HG03457 (cell line): ENCODE data around the gene NXPH4.

Source experiments
- ATAC-seq: cut with Tn5 transposase; IDR thresholded peaks from one replicate; pipeline ENCODE4 v1.9.1; 2021; ENCODE audit warnings: moderate number of reproducible peaks; ENCODE audit not compliant: unreplicated experiment

Gene NXPH4

DNA sequence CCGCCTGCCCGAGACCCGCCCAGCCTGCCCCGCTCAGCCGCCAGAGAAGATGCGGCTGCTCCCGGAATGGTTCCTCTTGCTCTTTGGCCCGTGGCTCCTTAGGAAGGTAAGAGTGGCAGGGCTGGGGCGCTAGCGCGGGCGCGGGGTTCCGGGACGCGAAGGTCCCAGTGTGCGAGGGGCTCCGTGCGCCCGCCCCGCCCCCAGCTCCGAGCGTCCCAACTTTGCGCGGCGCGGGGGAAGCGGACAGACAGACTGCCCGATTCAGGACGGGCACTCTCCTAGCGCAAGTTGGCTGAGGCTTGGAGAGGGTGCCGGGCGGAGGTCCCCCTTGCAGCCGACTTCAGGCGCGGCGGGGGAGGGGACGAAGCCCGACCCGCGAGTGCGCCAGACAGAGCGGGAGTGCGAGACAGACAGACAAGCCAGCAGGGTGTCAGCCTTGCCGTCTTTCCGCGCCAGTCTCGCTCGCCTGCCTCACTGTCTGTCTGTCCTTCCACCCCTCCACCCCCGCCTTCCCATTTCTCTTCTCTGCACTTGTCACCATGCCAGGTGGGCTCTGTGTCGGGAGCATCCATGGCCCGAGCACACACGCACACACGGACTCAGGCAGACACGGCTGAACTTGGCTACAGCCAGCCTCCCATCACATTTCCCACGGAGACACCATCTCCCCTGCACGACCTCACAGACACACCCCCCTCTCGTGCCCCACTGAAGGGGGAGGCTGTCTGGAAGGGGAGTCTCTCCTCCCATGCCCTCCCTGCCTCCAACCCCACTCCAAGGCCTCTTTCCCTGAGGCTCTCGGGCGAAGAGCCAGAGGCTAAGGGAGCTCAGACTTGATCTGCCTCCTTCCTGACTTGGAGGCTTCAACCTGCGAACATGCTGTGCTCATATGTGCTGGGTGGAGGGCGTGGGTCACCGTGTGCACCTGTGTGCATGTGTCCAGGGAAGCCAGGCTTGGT, 606 bp downstream of the NXPH4 start:
- no peak for ATAC-seq

DNA sequence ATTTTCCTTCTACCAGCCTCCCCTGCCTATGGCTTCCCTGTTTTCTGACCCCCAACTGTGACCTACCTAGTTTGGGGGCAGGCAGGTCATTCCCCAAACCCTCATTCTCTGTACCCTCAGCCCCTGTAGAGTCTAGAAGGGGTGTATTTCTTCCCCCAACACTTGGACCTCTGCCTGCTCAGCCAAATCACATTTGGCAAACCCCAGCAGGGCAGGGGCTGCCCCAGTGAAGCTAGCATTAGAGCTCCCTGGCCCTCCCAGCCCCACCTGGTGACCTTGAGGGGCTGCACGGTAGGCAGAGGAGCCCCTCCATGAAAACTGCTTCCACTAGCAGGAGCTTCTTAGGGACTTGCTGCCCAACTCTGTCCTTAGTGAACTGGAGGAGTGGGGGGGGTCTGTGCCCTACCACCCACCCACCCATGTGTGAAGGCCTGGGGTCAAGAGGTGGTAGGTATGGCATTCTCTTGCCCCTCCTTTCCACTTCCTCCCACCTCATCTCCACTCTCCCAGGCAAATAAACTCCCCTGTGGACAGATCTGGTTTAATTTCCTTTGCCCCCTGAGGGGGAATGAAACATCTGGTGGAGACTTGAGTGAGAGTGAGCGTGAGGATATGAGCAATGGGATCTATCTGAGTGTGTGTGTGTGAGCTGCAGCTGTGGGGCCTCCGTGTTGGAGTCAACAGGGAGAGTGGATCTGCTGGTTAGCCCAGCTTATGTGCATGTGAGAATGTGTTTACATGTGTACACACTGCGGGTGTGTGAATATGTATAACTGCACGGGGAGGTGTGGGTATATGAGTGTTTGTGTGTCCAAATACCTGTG, 1.6 kb downstream of the NXPH4 start:
- ATAC-seq = no peak

DNA sequence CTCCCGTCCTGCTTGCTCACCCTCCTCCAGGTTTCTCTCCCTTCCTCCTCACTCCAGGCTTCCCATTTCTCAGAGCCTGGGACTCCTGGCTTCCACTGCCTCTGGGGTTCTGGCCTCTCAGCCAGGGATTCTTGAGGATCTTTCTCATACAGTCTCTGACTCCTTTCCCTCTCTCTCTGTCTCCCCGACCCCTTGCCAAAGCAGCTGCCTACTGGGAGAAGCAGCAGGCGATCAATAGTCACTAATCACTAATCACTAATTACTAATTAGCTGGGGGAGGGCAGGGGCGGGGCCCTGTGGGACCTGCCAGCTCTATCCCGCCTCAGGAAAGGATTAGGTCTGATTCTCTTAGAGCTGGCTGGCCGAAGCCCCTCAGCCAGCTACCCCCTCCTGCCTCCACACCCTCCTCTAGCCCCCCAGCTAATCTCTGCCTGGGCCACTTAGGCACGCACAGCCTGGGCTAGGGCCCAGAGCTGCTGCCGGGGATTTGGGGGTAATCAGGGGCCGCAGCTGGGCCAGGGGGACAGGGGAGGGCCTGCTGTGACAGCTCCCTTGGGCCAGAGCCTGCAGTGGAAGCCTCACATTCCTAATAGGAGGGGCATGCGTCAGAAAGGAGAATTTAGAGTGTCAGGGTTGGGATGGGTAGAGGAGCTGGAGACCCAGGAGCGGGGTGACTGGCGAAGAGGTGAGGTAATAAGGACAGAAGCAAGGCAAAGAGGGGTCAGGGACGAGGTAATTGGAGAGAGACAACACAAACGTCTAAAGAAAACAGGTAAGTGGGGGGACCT, 2.8 kb downstream of the NXPH4 start:
- ATAC-seq = no peak

DNA sequence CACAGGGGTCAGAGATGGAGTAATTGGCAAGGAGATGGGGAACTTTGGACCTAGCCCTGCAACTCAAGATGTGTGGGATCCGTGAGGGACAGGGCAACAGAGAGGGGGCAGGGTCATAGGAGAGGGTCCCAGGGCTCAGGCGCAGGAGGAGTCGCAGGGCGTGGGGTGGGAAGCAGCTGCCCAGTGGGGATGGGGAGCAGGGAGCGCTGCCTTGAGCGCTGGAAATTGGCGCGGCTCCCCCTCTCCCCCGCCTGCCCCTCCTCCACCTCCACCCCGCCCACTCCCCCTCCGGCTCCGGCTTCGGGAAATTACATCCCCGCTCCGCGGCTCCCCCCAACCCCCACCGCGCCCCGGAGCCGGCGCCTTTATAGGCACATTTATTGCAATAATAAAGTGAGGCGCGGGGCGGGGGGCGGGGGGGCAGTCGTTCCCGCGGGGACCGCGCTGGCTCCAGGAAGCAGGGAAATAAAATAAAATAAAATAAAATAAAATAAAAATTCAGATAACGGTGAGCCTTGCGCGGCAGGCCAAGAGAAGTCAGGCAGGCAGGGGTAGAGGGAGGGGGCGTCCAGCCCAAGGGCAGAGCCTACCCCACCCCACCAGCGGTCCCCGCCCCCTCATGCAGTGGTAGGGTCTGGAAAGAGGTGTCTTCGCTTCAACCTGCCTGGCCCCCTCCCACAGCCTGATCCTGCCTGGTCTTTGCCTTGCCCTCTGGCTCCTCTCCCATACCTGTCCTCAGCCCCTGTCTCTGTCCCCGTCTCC, 3.6 kb downstream of the NXPH4 start:
- ATAC-seq = no peak

DNA sequence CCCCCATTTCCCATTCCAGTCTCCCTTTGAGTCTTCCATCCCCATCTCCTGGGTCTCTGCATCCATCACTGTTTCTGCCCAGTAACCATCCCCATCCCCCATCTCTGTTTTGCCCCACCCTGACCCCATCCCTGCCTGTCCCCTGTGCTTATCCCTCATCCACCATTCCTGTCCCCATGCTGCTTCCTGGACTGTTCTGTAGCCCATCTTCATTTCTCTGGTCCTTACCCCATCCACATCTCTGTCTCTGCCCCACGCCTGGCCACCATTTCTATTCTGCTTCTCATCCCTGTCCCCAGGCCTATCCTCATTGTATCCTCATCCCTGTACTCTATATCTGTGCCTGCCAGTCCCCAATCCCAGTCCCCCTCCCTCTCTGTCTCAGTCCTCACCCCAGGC, 4.2 kb downstream of the NXPH4 start:
- ATAC-seq = no peak

DNA sequence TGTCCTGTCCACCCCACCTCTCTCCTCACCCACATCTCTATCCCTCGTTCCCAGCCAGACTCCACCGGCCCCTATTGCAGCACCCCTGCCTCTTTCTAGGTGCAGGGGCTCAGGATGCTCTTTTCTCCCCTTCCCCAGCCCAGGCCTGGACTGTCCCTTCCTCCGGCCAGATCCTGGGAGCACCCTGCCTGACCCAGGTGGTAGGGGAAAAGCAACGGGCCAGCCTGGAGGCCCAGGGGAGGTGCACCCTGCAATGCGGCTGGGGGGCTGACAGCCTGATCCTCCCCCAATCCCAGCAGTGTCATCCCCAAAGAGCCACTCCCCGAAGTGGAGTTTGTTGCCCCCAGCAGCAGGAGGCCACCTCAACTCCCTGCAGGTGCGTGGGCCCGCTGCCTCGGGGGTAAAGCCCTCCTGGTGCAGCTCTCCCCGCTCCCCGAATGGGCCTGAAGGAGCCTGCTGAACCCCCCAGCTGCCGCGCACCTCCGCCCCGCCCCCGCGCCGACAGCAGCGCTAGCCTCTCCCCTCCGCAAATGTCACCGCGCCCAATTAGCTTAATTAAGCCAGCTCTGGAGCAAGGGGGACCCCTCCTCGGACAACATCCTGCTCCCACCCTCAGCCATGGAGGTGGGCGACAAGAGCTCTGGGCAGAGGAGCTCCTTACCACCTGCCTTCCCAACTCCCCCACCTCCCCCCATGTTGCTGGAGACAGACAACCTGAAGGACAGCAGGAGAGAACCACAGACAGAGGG, 4.7 kb downstream of the NXPH4 start:
- no peak for ATAC-seq

DNA sequence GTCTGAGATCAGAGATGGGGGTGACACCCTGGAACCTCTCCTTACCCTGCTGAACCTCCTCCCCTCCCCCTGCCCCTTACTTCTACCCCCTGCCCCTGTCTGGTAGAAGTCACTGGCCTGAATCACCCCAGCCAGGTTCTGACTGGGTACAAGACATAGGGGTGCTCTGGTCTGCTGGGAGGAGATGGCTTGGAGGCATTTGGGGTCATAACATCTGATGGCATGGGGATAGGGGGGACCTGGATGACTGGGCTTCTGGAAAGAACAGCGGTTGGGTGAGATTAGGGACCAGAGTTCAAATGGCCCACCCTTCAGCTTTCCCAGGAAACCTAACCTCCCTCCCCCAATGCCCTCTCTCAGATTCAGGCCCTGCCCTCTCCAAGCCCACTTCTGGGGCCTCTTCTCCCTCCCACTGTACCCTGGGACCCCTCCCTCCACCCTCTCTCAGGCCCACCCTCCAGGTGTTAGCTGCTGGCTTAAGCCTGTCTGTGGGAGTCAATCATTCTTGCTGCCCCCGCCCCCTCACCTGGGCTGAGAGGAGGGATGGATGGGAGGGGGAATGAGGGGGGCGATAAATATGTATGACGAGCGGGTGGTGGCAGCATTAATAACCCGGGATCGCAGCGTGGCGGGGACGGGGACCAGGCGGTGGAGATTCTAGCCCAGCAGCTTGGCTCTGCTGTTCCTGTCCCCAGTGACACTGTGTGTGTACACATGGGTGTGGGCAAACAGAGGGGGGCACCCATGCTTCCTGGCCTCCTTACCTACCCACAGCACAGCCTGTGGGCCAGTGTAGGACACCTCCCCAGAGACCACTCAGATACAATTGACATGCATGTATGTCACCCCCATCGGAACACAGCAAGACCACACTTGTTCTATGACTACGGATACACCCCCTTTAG, 5.9 kb downstream of the NXPH4 start:
- ATAC-seq = no peak

DNA sequence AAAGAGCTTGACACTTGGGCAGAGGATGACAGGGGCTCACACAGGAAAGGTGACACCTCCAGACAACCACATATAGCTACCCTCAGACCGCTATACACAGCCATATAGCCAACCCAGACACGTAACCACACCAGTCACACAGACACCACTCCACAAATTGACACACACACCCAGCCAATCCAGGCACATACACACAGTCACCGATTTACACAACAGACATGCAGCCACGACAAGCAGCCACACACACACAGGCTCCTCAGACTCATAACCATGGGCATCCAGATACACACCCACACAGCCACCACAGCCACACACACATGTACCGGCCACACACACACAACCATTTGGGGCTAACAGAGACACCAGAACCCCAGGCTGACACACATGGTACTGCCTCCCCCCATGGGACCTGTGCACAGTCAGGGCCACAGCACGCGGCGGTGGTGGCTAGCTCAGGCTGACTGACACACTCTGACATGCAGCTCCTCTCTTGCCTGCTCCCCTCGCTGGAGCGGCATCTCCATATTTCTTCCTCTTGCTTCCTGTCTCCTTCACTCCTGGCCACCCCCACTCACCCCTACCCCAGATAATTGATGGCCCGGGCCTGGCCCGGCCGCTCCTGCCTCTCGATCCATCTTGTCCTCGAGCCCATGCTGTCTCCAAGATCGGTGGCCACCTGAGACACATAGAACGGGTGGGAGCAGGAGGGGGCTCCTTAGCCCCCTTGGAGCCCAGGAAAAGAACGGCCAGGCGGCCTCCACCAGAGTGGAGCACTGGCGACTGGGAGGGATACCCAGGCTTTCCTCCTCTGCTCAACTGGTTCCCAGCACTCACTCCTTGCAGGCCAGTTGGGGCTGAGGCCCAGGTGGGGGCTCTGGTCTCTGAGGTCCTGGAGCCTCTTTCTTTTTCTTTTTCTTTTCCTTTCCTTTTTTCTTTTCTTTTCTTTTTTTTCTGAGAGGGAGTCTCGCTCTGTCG, 6.9 kb downstream of the NXPH4 start:
- no peak for ATAC-seq

DNA sequence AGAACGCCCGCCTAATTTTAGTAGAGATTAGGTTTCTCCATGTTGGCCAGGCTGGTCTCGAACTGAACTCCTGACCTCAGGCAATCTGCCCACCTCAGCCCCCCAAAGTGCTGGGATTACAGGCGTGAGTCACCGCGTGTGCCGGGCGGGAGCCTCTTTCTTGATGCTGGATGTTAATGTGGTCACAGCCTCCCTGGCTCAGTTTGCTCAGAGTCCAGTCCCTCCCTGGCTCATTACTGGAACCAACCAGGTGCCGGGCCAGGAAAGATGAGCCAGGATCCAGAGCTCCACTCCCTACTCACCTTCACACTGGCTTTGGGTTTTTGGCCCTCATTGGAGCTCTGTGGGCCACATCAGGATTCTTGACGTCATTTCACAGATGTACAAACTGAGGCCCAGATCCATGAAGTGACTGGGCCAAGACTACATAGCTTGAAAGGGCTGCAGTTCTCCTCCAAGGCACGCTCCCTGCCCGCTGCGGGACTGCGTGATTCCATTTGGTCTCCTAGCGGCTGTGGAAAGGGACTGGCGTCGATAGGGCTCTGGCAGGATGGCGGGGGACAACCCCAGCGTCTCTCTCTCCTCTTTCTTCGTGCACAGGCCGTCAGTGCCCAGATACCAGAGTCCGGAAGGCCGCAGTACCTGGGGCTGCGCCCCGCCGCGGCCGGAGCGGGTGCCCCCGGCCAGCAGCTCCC, 7.8 kb downstream of the NXPH4 start:
- no peak for ATAC-seq

DNA sequence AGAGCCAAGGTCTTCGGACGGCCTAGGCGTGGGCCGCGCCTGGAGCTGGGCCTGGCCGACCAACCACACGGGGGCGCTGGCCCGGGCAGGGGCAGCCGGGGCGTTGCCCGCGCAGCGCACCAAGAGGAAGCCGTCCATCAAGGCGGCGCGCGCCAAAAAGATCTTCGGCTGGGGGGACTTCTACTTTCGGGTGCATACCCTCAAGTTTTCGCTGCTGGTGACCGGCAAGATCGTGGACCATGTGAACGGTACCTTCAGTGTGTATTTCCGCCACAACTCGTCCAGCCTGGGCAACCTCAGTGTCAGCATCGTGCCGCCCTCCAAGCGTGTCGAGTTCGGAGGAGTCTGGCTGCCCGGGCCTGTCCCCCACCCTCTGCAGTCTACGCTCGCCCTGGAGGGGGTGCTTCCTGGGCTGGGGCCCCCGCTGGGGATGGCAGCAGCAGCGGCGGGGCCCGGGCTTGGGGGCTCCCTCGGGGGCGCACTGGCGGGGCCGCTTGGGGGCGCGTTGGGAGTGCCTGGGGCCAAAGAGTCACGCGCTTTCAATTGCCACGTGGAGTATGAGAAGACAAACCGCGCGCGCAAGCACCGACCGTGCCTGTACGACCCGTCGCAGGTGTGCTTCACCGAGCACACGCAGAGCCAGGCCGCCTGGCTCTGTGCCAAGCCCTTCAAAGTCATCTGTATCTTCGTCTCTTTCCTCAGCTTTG, 8.5 kb downstream of the NXPH4 start:
- no peak for ATAC-seq

DNA sequence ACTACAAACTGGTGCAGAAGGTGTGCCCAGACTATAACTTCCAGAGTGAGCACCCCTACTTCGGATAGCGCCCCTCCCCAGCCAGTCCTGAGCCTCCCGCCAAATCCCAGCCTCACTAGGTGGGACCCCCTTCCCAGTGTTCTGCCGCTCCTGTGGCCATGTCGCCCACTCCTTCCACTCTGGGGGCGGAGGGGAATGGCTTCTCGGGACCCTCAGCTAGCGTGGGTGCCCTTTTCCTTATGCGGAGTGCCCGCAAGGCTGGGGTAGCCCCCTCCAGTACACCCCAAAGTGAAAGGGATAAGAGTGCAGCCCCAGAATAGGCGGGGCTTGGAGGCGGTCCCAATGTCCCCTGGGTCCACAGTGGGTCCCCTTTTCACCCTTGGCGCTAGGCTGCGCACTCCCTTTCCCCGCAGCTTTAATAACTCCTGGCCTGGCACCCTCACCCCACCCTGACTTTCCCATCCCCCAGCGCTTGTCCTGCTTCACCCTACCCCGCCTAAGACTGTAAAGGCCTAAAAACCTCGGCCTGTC, 9.2 kb downstream of the NXPH4 start:
- ATAC-seq = no peak

DNA sequence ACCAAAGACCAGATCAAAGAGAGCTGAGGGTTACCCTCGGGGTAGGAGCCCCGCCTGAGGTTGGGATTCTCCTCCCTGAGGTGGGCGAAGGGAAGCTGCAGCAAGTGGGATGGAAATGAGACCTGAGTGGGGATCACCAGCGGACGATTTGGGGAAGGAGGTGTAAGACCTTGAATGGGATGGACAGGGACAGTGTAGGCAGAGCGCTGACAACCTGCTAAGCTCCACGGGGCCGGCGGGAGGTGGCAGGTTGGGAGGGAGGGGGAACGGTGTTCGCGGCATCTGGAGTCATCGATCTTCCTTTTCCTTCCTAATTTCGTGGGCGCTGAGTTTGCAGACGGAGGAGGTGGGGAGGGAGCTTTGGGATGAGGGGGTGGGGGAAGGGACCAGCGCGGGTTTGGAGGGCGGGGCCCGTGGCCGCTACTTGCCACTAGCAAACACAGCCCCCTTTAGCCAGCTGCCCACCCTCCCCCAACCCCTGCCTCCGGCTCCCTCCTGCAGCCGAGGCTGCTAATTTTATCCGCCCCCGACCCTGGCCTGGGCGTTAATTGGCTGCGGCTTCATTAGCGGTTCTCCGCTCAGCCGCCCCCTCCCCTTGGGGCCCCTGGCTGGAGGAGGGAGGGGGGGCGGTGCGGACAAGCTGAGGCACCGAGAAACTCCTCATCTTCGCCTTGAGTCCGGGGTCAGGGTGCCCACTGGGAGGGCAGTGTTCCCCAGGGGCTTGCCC, 10.2 kb downstream of the NXPH4 start:
- ATAC-seq = no peak

DNA sequence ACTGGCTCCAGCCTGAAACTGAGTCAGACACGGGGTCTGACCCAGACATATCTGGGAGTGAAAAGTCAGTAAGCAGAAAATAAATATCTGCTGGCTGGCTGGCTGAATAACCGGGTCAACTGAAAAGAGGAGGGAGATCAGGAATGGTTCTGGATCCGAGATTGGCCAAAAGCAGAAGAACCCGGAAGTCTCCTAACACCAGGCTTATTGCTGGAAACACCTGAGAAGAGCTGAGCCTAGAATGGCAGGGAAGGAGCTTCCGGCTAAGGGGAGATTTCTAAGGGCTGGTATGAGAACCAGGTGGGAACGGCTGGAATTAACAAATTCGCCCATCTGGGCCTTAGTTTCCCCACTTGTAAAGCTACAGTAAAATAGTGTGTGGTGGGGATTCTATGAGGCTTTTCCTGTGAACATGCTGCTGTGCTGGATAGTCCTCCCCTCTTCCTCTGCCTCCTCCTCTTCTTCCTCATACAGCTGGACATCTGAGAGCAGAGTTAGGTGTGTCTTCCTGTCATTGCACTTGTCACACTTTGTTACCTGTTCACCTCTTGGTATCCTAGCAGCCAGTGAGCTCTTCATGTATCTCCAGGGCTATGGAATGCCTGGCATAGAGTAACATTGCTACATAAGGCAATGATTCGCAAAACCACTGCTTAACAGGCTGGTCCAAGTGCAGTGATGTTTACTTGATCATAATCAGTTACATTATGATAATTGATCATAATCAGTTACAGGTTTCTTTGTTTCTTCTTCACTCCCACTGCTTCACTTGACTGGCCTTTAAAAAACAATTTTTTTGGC, 10.9 kb downstream of the NXPH4 start:
- ATAC-seq = no peak

DNA sequence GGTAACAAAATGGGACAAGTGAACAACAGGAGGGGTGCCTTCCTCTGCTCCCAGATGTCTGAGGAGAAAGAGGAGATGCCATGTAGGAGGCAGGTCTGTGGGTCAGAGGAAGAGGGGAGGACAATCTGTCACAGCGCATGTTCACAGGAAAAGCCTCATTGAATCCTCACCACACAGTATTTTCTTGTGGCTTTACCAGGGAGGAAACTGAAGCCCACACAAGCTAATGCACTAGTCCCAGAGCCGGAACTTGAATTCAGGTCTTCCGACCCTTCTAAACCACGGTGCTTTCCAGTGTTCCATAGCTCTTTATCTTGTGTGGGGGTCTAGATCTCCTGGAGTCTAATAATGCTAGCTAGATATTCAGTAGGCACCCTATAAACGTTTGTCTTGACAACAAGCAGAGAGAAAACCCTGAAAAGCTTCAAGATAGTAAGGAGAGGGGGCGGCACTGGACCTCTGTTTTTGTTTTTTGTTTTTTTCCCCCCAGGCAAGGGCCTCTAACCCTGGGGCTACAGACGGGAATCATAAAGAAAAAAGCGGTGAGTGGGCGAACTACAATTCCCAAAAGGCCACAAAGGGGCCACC, 12.5 kb downstream of the NXPH4 start:
- ATAC-seq = peak; percentile 5
